Right atrium auricular region (tissue), 2 donors: Measurements from ENCODE around the gene SLC35D3. TPM values are rescaled to one million over a fixed set of nuclear protein-coding genes. Genes with fewer than 3 reads are reported as not detected.
"Not testable (repeated sequence)": the region's sequence is repeated elsewhere in the genome, so short reads cannot be mapped to it uniquely, and the experiment has no call there.

Experiments
- DNase-seq: peaks from one replicate; pipeline ENCODE4 v3.0.0-alpha.2; 2019; ENCODE audit warnings: low spot score
- H3K27ac ChIP-seq, 2 donors: fragments of 200-600 bp; sonication (generic); 1 replicate in 1 of 2; 2 replicates in 1 of 2; pipeline ENCODE4 v1.5.1; 2016 to 2019
- H3K27me3 ChIP-seq, 2 donors: fragments of 200-600 bp; sonication (generic); one replicate each; pipeline versions ENCODE4 v1.5.1 to v1.6.0; 2017 to 2019
- H3K36me3 ChIP-seq: fragments of 200-600 bp; sonication (generic); one replicate; pipeline ENCODE4 v1.5.1; 2016
- H3K4me1 ChIP-seq, 2 donors: fragments of 200-600 bp; sonication (generic); one replicate each; pipeline versions ENCODE4 v1.5.1 to v1.6.0; 2017 to 2019
- H3K4me3 ChIP-seq, 2 donors: fragments of 200-600 bp; sonication (generic); 1 replicate in 1 of 2; 2 replicates in 1 of 2; pipeline ENCODE4 v1.5.1; 2017 to 2019; ENCODE audit warnings: mild to moderate bottlenecking in 1 of 2, moderate library complexity in 1 of 2
- H3K9me3 ChIP-seq, 2 donors: fragments of 200-600 bp; sonication (generic); one replicate each; pipeline ENCODE4 v1.5.1; 2019
- total RNA-seq, 2 donors: library from RNA; depleted of rRNA; stranded (reverse); fragments of >200 nt; gene quantifications; one replicate each; pipeline ENCODE4 v1.1.0, GENCODE V29; 2016
- TF ChIP-seq, protein P1 (sequence below), 2 donors: fragments of 200-600 bp; sonication (generic); IDR thresholded peaks; one replicate each; pipeline ENCODE4 v1.5.1; 2019; ENCODE audit warnings: antibody characterized with exemption in 2 of 2

SLC35D3 gene
- total RNA-seq, 2 donors from 2014 or later: not detected

DNA sequence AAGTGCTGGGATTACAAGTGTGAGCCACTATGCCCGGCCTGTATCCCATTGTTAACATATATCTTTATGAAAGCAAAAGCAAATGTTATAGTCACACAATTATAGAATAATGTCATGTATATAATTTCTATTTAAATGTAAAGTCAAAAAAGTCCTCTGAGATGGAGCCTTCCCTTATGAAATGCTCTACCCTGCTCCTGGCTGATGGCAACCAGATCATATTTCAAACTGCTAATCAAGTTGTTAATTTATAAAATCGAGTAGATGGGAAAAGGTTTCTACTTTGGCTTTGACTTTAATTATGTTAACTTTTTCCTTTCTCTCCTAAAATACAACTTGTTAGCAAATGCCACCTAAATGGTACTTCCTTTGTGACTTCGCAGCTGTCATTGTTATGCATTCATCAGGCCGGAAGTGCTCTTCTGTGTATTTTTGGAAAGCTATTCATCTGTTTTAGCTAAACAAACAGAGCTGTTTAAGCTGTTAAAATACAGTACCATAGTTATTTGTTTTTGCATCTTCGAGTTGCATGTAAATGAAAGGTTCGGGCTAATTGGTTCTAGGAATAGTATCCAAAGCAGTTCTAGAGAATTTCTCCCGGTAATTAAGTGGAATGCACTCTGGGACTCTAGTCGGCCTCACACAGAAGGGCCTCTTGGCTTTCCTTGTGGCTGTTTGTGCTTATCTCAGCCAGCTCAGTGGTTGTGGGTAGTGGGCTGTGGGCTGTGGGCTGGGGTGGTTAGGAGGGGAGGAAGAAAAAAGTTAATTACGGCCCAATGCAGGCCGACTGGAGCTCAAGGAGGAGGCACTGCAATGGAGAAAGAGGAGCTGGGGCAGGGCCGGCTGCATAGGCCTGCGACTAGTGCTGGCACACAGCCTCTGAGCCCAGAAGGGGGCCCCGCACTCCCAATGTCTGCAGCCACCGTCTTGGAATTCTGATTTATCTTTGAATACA lies 34.8 kb downstream of the SLC35D3 start:
- TF ChIP-seq, protein P1, sequence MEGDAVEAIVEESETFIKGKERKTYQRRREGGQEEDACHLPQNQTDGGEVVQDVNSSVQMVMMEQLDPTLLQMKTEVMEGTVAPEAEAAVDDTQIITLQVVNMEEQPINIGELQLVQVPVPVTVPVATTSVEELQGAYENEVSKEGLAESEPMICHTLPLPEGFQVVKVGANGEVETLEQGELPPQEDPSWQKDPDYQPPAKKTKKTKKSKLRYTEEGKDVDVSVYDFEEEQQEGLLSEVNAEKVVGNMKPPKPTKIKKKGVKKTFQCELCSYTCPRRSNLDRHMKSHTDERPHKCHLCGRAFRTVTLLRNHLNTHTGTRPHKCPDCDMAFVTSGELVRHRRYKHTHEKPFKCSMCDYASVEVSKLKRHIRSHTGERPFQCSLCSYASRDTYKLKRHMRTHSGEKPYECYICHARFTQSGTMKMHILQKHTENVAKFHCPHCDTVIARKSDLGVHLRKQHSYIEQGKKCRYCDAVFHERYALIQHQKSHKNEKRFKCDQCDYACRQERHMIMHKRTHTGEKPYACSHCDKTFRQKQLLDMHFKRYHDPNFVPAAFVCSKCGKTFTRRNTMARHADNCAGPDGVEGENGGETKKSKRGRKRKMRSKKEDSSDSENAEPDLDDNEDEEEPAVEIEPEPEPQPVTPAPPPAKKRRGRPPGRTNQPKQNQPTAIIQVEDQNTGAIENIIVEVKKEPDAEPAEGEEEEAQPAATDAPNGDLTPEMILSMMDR (IDR thresholded peaks at IDR 0.05): no peak

DNA sequence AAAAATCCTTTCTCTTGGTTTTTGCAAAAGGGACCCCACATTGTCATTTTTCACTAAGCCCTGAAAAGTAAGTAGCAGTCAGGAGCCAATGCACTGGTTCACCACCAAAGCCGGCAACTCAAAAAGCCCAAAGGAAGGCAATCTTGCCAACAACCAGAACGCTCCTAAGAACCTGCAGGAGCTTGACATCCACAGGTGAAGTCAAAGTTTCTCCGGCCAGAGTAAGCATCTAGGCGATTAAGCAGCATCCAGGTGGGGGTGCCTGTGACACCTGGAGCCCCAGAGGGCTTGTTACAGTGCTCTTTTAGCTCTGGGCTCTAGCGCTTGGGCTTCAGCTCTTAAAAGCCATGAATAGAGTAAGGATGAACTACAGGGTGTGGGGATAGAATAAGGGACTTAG lies 36.1 kb downstream of the SLC35D3 start:
- H3K4me3 ChIP-seq: no peak overlapping the region
- no peak overlapping the region for H3K27ac ChIP-seq
- H3K4me1 ChIP-seq: peaks cover 0 to 15% of the 10 kb centered on the region in 2 donors
- H3K9me3 ChIP-seq: no peaks in the 10 kb centered on the region
- no peaks in the 10 kb centered on the region for H3K36me3 ChIP-seq
- H3K27me3 ChIP-seq: no peaks in the 10 kb centered on the region
- DNase-seq: no peak
- TF ChIP-seq, protein P1 (IDR thresholded peaks at IDR 0.05): no peak

More for the DNA sequence above, 34.8 kb downstream of the SLC35D3 start:
- no peak overlapping the region for H3K4me3 ChIP-seq
- H3K4me1 ChIP-seq: peaks cover 0 to 12% of the 10 kb centered on the region in 2 donors
- no peak for DNase-seq
- no peak overlapping the region for H3K27ac ChIP-seq
- no peaks in the 10 kb centered on the region for H3K9me3 ChIP-seq
- H3K36me3 ChIP-seq: no peaks in the 10 kb centered on the region
- no peaks in the 10 kb centered on the region for H3K27me3 ChIP-seq

DNA sequence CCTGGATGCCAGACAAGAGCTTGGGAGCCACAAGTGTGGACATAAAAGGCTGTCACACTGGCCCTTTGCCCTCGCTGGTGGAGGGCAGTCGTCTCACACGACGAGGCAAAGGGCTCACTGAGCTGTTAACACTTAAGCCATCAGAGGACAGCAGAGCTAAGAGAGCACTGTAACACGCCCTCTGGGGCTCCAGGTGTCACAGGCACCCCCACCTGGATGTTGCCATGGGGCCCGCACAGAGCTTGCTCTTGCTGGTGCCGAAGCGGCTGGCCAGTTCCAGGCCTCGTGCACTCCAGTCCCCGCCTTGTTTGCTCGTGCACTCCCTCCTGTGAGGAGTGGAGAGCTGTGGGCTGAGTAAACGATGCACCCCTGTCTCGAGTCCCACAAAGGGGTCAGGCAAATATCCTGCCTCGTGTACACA lies 37.4 kb downstream of the SLC35D3 start:
- H3K27me3 ChIP-seq: no peaks in the 10 kb centered on the region
- TF ChIP-seq, protein P1 (IDR thresholded peaks at IDR 0.05): no peak
- no peaks in the 10 kb centered on the region for H3K9me3 ChIP-seq
- no peak for DNase-seq
- no peak overlapping the region for H3K4me3 ChIP-seq
- H3K36me3 ChIP-seq: no peaks in the 10 kb centered on the region
- peaks cover 0 to 24% of the 10 kb centered on the region in 2 donors for H3K4me1 ChIP-seq
- no peak overlapping the region for H3K27ac ChIP-seq

DNA sequence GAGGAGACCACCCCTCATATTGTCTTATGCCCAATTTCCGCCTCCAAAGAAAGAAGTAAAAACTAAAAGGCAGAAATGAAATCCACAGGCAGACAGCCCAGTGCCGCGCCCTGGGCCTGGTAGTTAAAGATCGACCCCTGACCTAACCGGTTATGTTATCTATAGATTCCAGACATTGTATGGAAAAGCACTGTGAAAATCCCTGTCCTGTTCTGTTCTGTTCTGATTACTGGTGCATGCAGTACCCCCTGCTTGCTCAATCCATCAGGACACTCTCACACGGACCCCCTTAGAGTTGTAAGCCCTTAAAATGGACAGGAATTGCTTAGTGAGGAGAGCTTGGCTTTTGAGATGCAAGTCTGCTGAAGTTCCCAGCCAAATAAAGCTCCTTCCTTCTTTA lies 37.8 kb downstream of the SLC35D3 start:
- H3K4me3 ChIP-seq, DNase-seq, H3K36me3 ChIP-seq, H3K27me3 ChIP-seq, H3K27ac ChIP-seq, H3K9me3 ChIP-seq: not testable (repeated sequence)
- H3K4me1 ChIP-seq: peaks cover 0 to 29% of the 10 kb centered on the region in 2 donors

DNA sequence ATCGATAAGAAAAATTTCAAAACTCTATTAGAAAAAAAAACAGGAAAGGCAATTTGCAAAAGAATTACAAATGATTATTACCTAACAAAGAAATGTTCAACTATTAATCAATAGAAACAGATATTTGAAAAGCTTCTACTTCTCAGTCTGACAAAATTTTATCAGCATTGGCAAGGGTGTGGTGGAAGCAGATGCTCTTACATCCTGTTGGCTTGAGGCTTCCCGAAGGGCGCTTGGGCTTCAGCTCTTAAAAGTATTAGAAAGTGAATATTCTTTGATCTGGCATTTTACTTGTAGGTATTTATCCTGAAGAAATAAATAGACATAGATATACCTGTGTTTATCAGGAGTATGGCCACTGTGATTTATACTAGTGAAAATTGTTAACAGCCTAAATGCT lies 38.7 kb downstream of the SLC35D3 start:
- Histone ChIP-seq H3K9me3 (no peaks in the 10 kb centered on the region), H3K36me3 (no peaks in the 10 kb centered on the region), H3K4me1 (peaks cover 0 to 29% of the 10 kb centered on the region in 2 donors), H3K4me3 (no peak overlapping the region), H3K27ac (no peak overlapping the region), H3K27me3 (no peaks in the 10 kb centered on the region)
- TF ChIP-seq, protein P1 (IDR thresholded peaks at IDR 0.05): no peak
- no peak for DNase-seq

DNA sequence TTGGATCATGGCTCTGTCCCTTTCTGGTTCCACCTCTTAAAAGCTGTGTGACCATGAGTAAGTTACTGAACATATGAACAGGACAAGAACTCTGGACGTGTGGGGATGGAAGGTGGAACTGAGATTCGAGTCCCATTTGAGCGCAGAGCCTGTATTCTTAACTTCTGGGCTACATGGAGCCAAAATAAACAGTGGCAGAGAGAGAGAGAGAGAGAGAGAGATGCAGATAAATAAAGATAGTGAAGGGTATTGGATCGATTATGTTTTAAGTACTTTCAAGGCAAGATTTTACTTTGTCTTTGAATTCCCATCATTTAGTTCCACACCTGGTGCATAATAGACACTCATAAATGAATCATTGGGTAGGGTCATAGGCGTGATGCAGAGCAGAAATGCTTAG lies 39.7 kb downstream of the SLC35D3 start:
- H3K4me1 ChIP-seq: peaks cover 0 to 27% of the 10 kb centered on the region in 2 donors
- H3K36me3 ChIP-seq: no peaks in the 10 kb centered on the region
- TF ChIP-seq, protein P1 (IDR thresholded peaks at IDR 0.05): no peak
- no peak overlapping the region for H3K27ac ChIP-seq
- no peaks in the 10 kb centered on the region for H3K9me3 ChIP-seq
- no peak for DNase-seq
- H3K27me3 ChIP-seq: no peaks in the 10 kb centered on the region
- no peak overlapping the region for H3K4me3 ChIP-seq
